ENCODE results near the gene LTF. TPM values are rescaled to one million over a fixed set of nuclear protein-coding genes. Genes with fewer than 3 reads are reported as not detected.

Gene LTF
- not detected in 3 replicates for total RNA-seq
- long read RNA-seq: 0 reads

DNA sequence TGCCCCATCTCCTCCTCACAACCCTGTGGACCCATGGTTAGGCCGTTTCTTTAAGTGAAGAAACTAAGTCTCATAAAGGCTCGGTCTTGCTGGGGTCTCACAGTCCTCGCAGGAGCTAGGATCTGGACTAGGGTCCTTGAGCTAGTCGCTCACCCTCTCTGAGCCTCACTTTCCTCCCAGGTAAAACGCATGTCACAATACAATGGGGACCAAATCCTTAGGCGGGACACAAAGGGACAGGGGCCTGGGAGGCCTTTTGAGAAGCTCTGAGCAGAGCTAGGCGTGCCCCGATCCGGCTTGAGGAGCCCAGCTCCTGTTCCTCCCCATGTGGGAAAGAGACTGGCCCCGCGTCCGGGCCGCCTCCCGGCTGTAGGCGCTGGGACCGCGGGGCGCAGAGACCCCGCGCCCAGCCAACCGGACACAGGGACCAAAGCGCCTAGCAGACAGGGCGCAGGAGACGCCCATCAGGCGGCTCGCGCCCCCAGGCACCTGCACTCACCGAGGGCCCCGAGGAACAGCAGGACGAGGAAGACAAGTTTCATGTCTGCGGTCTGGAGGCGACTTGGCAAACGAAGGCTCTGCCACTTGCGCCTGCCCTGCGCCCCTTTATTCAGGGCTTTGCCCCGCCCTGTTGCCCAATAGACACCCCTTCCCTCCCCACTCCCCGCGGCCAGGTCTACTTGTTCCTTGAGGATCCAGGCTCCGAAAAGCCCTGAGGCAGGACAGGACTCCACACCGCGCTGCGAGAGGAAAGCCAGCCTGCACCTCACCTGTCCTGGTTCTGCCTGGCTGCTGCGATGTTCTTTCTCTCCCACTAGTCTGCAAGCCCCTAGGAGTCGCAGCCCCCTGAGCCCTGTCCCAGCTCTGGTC is at the start of gene LTF:
LTF (minus strand) TSS at position 580 of the 870 bp plus-strand sequence; CDS start at position 542, 38 bp downstream.
- Mint-ChIP-seq H3K4me3 (ENCODE audit: unreplicated experiment) (no peak within 1 kb of the TSS), H3K27me3 (ENCODE audit: low read depth) (peaks cover 23% of the 10 kb centered on the region), H3K27ac (ENCODE audit: unreplicated experiment) (no peak within 1 kb of the TSS), H3K9me3 (ENCODE audit: low read depth) (peaks cover 12% of the 10 kb centered on the region), H3K4me1 (ENCODE audit: low read depth) (peaks cover 2% of the 10 kb centered on the region), H3K36me3 (ENCODE audit: low read depth) (no peaks in the 10 kb centered on the region)
- no peak for DNase-seq (ENCODE audit: low spot score)
- TF ChIP-seq, protein P1, sequence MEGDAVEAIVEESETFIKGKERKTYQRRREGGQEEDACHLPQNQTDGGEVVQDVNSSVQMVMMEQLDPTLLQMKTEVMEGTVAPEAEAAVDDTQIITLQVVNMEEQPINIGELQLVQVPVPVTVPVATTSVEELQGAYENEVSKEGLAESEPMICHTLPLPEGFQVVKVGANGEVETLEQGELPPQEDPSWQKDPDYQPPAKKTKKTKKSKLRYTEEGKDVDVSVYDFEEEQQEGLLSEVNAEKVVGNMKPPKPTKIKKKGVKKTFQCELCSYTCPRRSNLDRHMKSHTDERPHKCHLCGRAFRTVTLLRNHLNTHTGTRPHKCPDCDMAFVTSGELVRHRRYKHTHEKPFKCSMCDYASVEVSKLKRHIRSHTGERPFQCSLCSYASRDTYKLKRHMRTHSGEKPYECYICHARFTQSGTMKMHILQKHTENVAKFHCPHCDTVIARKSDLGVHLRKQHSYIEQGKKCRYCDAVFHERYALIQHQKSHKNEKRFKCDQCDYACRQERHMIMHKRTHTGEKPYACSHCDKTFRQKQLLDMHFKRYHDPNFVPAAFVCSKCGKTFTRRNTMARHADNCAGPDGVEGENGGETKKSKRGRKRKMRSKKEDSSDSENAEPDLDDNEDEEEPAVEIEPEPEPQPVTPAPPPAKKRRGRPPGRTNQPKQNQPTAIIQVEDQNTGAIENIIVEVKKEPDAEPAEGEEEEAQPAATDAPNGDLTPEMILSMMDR (IDR thresholded peaks at IDR 0.05): no peak

DNA sequence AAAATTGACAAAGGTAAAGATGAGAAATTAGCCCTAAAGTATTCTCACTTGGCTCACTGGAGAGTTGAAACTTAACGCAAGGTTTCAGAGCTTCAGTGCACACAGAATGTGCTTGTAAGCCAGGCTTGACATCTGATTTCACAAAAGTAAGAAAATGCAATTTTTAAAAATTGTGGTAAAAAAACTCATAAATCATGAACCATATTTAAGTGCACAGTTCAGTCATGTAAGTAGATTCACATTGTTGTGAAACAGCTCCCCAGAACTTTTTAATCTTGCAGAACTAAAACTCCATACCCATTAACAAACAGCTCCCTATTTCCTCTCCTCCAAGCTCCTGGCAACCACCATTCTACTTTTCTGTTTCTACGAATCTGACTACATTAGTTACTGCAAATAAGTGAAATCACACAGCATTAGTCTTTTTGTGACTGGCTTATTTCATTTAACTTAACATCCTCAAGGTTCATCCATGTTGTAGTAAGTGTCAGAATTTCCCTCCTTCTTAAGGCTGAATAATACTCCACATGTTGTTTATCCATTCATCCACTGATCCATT is 47.6 kb upstream of the LTF start:
- Mint-ChIP-seq H3K27ac (ENCODE audit: unreplicated experiment) (no peak overlapping the region), H3K27me3 (ENCODE audit: low read depth) (peaks cover 3% of the 10 kb centered on the region), H3K36me3 (ENCODE audit: low read depth) (no peaks in the 10 kb centered on the region), H3K9me3 (ENCODE audit: low read depth) (peaks cover 6% of the 10 kb centered on the region), H3K4me3 (ENCODE audit: unreplicated experiment) (no peak overlapping the region), H3K4me1 (ENCODE audit: low read depth) (peaks cover 9% of the 10 kb centered on the region)
- DNase-seq (ENCODE audit: low spot score): no peak
- TF ChIP-seq, protein P1 (IDR thresholded peaks at IDR 0.05): no peak

DNA sequence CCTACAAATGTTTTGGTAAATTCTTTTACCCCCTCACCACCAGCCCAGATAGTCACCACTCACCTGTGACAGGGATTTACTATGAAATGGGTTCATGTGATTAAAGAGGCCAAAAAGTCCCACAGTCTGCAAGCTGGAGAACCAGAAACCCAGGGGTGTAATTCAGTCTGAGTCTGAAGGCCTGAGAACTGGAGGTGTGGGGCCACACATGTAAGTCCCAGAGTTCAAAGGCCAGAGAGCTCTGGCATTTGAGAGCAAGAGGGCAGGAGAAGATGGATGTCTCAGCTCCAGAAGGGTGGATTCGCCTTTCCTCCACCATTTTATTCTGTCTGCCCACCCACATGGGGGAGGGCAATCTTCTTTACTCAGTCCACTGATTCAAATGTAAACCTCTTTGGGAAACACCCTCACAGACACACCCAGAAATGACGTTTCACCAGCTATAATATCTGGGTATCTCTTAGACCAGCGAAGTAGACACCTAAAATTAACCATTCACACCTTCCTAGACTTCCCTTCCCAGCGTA is 45.0 kb upstream of the LTF start:
- no peak for DNase-seq (ENCODE audit: low spot score)
- H3K36me3 Mint-ChIP-seq (ENCODE audit: low read depth): no peaks in the 10 kb centered on the region
- H3K9me3 Mint-ChIP-seq (ENCODE audit: low read depth): no peaks in the 10 kb centered on the region
- H3K27me3 Mint-ChIP-seq (ENCODE audit: low read depth): peaks cover 3% of the 10 kb centered on the region
- H3K4me3 Mint-ChIP-seq (ENCODE audit: unreplicated experiment): no peak overlapping the region
- no peak overlapping the region for H3K27ac Mint-ChIP-seq (ENCODE audit: unreplicated experiment)
- no peaks in the 10 kb centered on the region for H3K4me1 Mint-ChIP-seq (ENCODE audit: low read depth)
- TF ChIP-seq, protein P1 (IDR thresholded peaks at IDR 0.05): no peak

DNA sequence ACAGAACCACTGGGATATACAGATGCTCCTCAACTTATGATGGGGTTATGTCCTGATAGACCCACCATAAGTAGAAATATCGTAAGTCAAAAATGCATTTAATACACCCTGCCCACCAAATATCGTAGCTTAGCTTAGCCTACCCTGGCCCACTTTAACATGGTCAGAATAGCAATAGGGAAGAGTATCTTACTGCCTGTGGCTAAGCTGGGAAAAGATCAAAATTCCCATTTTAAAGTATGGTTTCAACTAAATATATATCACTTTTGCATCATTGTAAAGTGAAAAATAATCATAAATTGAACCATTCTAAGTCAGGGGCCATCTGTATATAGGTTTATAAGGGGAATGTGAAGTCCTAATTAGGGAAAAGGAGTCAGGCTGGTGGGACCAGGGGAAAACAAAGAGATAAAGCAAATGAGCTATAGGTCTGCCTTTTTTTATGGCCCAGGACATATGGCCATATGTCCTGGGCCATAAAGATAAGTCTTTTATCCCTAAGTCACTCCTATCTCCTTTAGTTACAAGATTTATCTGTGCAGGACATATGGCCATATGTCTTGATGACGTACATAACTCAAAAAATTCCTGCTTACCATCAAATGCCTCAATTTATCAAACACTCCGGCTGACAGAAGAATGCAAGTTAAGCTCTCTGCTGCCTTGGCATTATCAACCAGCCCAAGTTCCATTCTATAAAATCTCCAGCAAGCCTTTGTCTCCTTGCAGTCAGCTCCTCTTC is 44.3 kb upstream of the LTF start:
- Mint-ChIP-seq H3K9me3 (ENCODE audit: low read depth) (no peaks in the 10 kb centered on the region), H3K36me3 (ENCODE audit: low read depth) (no peaks in the 10 kb centered on the region), H3K4me1 (ENCODE audit: low read depth) (no peaks in the 10 kb centered on the region), H3K27ac (ENCODE audit: unreplicated experiment) (no peak overlapping the region), H3K4me3 (ENCODE audit: unreplicated experiment) (no peak overlapping the region), H3K27me3 (ENCODE audit: low read depth) (peaks cover 3% of the 10 kb centered on the region)
- DNase-seq (ENCODE audit: low spot score): no peak
- TF ChIP-seq, protein P1 (IDR thresholded peaks at IDR 0.05): no peak

DNA sequence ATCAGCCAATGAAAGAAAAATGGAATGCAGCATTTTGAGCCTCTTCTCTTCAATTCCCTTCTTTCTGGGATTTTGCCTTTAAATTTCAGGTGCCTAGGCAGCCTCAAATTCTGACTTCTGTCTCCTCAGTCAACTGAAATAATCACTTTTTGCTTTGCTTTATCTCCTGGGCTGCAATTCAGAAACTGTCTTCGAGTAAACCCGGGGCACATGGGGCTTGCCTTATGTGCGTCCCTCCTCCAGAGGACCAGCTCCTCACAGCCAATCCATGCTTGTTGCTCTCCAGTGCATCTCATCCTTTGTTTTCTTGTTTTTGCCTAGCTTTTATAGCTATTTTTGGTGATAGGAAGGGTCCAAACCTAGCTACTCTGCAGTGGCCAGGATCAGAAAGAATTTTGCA is 41.8 kb upstream of the LTF start:
- no peak for DNase-seq (ENCODE audit: low spot score)
- H3K36me3 Mint-ChIP-seq (ENCODE audit: low read depth): no peaks in the 10 kb centered on the region
- no peaks in the 10 kb centered on the region for H3K4me1 Mint-ChIP-seq (ENCODE audit: low read depth)
- H3K27me3 Mint-ChIP-seq (ENCODE audit: low read depth): no peaks in the 10 kb centered on the region
- H3K4me3 Mint-ChIP-seq (ENCODE audit: unreplicated experiment): no peak overlapping the region
- TF ChIP-seq, protein P1 (IDR thresholded peaks at IDR 0.05): no peak
- no peaks in the 10 kb centered on the region for H3K9me3 Mint-ChIP-seq (ENCODE audit: low read depth)
- H3K27ac Mint-ChIP-seq (ENCODE audit: unreplicated experiment): no peak overlapping the region
